ENCODE data around the gene OR8B3.

DNA sequence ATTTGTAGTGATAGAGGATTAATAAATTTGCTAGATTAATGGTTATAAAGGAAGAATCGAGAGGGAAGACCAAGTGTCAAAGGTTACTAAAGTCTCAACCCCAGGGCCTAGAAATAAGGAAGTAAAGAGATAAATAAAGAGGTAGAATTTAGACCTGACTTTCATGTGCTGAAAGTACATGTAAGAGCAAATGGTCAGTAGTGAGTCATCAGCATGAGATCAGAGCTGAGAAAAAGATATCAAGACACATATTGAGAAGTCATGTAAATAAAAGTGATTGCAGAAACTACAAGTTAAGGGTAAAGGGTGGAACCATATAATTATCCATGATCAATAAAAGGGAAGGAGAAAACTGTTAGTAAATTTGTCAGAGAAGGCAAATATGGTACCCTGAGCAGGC is 48.1 kb upstream of the OR8B3 start:
- TF ChIP-seq, protein P1, sequence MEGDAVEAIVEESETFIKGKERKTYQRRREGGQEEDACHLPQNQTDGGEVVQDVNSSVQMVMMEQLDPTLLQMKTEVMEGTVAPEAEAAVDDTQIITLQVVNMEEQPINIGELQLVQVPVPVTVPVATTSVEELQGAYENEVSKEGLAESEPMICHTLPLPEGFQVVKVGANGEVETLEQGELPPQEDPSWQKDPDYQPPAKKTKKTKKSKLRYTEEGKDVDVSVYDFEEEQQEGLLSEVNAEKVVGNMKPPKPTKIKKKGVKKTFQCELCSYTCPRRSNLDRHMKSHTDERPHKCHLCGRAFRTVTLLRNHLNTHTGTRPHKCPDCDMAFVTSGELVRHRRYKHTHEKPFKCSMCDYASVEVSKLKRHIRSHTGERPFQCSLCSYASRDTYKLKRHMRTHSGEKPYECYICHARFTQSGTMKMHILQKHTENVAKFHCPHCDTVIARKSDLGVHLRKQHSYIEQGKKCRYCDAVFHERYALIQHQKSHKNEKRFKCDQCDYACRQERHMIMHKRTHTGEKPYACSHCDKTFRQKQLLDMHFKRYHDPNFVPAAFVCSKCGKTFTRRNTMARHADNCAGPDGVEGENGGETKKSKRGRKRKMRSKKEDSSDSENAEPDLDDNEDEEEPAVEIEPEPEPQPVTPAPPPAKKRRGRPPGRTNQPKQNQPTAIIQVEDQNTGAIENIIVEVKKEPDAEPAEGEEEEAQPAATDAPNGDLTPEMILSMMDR (conservative IDR thresholded peaks at IDR 0.05 in 1 of 2, IDR thresholded peaks at IDR 0.05 in 1 of 2; ENCODE audit: low read depth in 1 of 2, low read length in 2 of 2) = no peak
- no peak for TF ChIP-seq EZH2 (IDR thresholded peaks at IDR 0.05; ENCODE audit: low read length, missing control alignments)
